IMR-90 (cell line): ENCODE data around the gene RPL14. TPM values are rescaled to one million over a fixed set of nuclear protein-coding genes. Genes with fewer than 3 reads are reported as not detected.

ENCODE experiments used
- ATAC-seq: fragments of 200-7000 bp; cut with Tn5 transposase; 2 replicates; pipeline ENCODE4 v1.9.1; 2020; ENCODE audit warnings: low read depth, mild to moderate bottlenecking, moderate library complexity
- BruUV-seq: library from RNA; stranded (reverse); fragments of 400-500 nt; replicated peaks from 2 replicates; lab custom pipeline; 2021; lab: Mats Ljungman, UMichigan
- CTCF ChIA-PET: fragments of 300-600 bp; formaldehyde crosslinking; extraction: SDS; loops from one replicate; lab custom pipeline; 2021; ENCODE audit warnings: antibody characterized with exemption; lab: Yijun Ruan, JAX
- POLR2A ChIA-PET: fragments of 300-600 bp; sonication (Branson Sonifier 250); formaldehyde crosslinking; loops from one replicate; lab custom pipeline; 2022; ENCODE audit warnings: antibody characterized with exemption; ENCODE audit not compliant: unreplicated experiment; lab: Charles Lee
- DNase-seq: peaks from one replicate; pipeline ENCODE4 v3.0.0; 2013
- H2AFZ ChIP-seq: replicated peaks from 2 replicates; pipeline ENCODE3; 2013; ENCODE audit warnings: low read length, mild to moderate bottlenecking; ENCODE audit not compliant: poor library complexity
- H2AK5ac ChIP-seq: 2 replicates; pipeline ENCODE4 v1.6.1; 2013; ENCODE audit warnings: low read depth, low read length, inconsistent platforms
- H2AK9ac ChIP-seq: replicated peaks from 2 replicates; pipeline ENCODE3; 2013; ENCODE audit warnings: mild to moderate bottlenecking, low read depth, low read length, moderate library complexity; ENCODE audit not compliant: poor library complexity
- H2BK120ac ChIP-seq: 2 replicates; pipeline ENCODE4 v1.6.1; 2013; ENCODE audit warnings: low read depth, low read length, inconsistent platforms
- H2BK15ac ChIP-seq: 3 replicates; pipeline ENCODE4 v1.6.1; 2013; ENCODE audit warnings: low read depth, low read length, inconsistent platforms
- H2BK20ac ChIP-seq: 2 replicates; pipeline ENCODE4 v1.6.1; 2013; ENCODE audit warnings: low read depth, mild to moderate bottlenecking, inconsistent platforms, low read length, moderate library complexity
- H2BK5ac ChIP-seq: 2 replicates; pipeline ENCODE4 v1.6.1; 2013; ENCODE audit warnings: mild to moderate bottlenecking, low read depth, low read length, inconsistent platforms; ENCODE audit not compliant: poor library complexity, severe bottlenecking
- H3K14ac ChIP-seq: replicated peaks from 2 replicates; pipeline ENCODE4 v1.6.1; 2013; ENCODE audit warnings: low read depth, low read length, inconsistent platforms
- H3K18ac ChIP-seq: 2 replicates; pipeline ENCODE4 v1.6.1; 2013; ENCODE audit warnings: low read depth, low read length, control low read depth
- H3K23ac ChIP-seq: 2 replicates; pipeline ENCODE4 v1.6.1; 2013; ENCODE audit warnings: low read depth, low read length, inconsistent platforms
- H3K27ac ChIP-seq: 2 replicates; pipeline ENCODE4 v1.5.1; 2013; ENCODE audit warnings: mild to moderate bottlenecking, control low read depth, low read length; ENCODE audit not compliant: insufficient read depth
- H3K27me3 ChIP-seq: 2 replicates; pipeline ENCODE4 v1.6.1; 2013; ENCODE audit warnings: low read length; ENCODE audit not compliant: control insufficient read depth, insufficient read depth
- H3K36me3 ChIP-seq: 2 replicates; pipeline ENCODE4 v1.6.1; 2013; ENCODE audit warnings: low read length, mixed read lengths; ENCODE audit not compliant: control insufficient read depth, insufficient read depth
- H3K4ac ChIP-seq: 2 replicates; pipeline ENCODE4 v1.6.1; 2013; ENCODE audit warnings: low read depth, low read length, inconsistent platforms
- H3K4me1 ChIP-seq: 2 replicates; pipeline ENCODE4 v1.6.1; 2013; ENCODE audit warnings: low read length, mixed read lengths; ENCODE audit not compliant: control insufficient read depth, insufficient read depth
- H3K4me2 ChIP-seq: 2 replicates; pipeline ENCODE4 v1.6.1; 2013; ENCODE audit warnings: low read depth, mild to moderate bottlenecking, control low read depth, low read length, moderate library complexity
- H3K4me3 ChIP-seq: 2 replicates; pipeline ENCODE4 v1.5.1; 2013; ENCODE audit warnings: low read depth, mild to moderate bottlenecking, control low read depth, low read length, moderate library complexity; ENCODE audit not compliant: insufficient read depth
- H3K56ac ChIP-seq: 2 replicates; pipeline ENCODE4 v1.6.1; 2013; ENCODE audit warnings: low read length, inconsistent platforms; ENCODE audit not compliant: insufficient read depth; ENCODE audit errors: extremely low read depth
- H3K79me1 ChIP-seq, 2 experiments: 2 replicates each; pipeline ENCODE4 v1.6.1; 2013; ENCODE audit warnings: low read length in 2 of 2, inconsistent platforms in 1 of 2, low read depth in 1 of 2
- H3K9ac ChIP-seq: 2 replicates; pipeline ENCODE4 v1.6.1; 2013; ENCODE audit warnings: low read depth, low read length, control low read depth
- H3K9me1 ChIP-seq: 2 replicates; pipeline ENCODE4 v1.6.1; 2013; ENCODE audit warnings: low read length, inconsistent platforms; ENCODE audit not compliant: insufficient read depth
- H3K9me3 ChIP-seq: 2 replicates; pipeline ENCODE4 v1.6.1; 2013; ENCODE audit warnings: low read length; ENCODE audit not compliant: control insufficient read depth, insufficient read depth
- H4K20me1 ChIP-seq: 2 replicates; pipeline ENCODE4 v1.6.1; 2013; ENCODE audit warnings: low read length, inconsistent platforms; ENCODE audit not compliant: insufficient read depth
- H4K5ac ChIP-seq: 2 replicates; pipeline ENCODE4 v1.6.1; 2013; ENCODE audit warnings: mild to moderate bottlenecking, low read depth, low read length, control low read depth
- H4K8ac ChIP-seq, 2 experiments: 2 replicates each; pipeline ENCODE4 v1.6.1; 2013; ENCODE audit warnings: low read depth in 2 of 2, low read length in 2 of 2, control low read depth in 1 of 2, inconsistent platforms in 1 of 2
- H4K91ac ChIP-seq: 2 replicates; pipeline ENCODE4 v1.6.1; 2013; ENCODE audit warnings: low read depth, low read length, inconsistent platforms; ENCODE audit not compliant: insufficient read depth
- BHLHE40 ChIP-seq: fragments of 150-350 bp; IDR thresholded peaks from 2 replicates; pipeline ENCODE4 v1.6.1; 2016; ENCODE audit warnings: mild to moderate bottlenecking, low read depth, low read length
- CEBPB ChIP-seq: IDR thresholded peaks from 2 replicates; pipeline ENCODE4 v1.6.1; 2012; ENCODE audit warnings: low read depth, low read length, improper control_type of control experiment
- CHD1 ChIP-seq: IDR thresholded peaks from 2 replicates; pipeline ENCODE4 v1.6.1; 2012; ENCODE audit warnings: low read depth, low read length, improper control_type of control experiment
- FOS ChIP-seq: fragments of 150-350 bp; IDR thresholded peaks from 2 replicates; pipeline ENCODE4 v1.6.1; 2016; ENCODE audit warnings: low read depth, low read length
- MAFK ChIP-seq: IDR thresholded peaks from 2 replicates; pipeline ENCODE4 v1.6.1; 2012; ENCODE audit warnings: low read depth, low read length, improper control_type of control experiment
- MAZ ChIP-seq: IDR thresholded peaks from 2 replicates; pipeline ENCODE4 v1.6.1; 2012; ENCODE audit warnings: low read depth, mild to moderate bottlenecking, low read length, improper control_type of control experiment, moderate library complexity, borderline replicate concordance
- MXI1 ChIP-seq: IDR thresholded peaks from 2 replicates; pipeline ENCODE4 v1.6.1; 2012; ENCODE audit warnings: low read depth, mild to moderate bottlenecking, low read length, moderate library complexity, borderline replicate concordance
- NFE2L2 ChIP-seq: fragments of 150-350 bp; IDR thresholded peaks from 2 replicates; pipeline ENCODE4 v1.6.1; 2016; ENCODE audit warnings: low read depth, mild to moderate bottlenecking, low read length
- POLR2A ChIP-seq: IDR thresholded peaks from 2 replicates; pipeline ENCODE4 v1.6.1; 2012; ENCODE audit warnings: mild to moderate bottlenecking, low read depth, low read length
- RAD21 ChIP-seq: IDR thresholded peaks from 2 replicates; pipeline ENCODE4 v1.6.1; 2012; ENCODE audit warnings: low read length, improper control_type of control experiment
- RFX5 ChIP-seq: IDR thresholded peaks from 2 replicates; pipeline ENCODE4 v1.8.0; 2012; ENCODE audit warnings: low read depth, mild to moderate bottlenecking, low read length, moderate library complexity
- SMC3 ChIP-seq: fragments of 150-350 bp; IDR thresholded peaks from 2 replicates; pipeline ENCODE4 v1.6.1; 2016; ENCODE audit warnings: low read depth, mild to moderate bottlenecking, antibody characterized with exemption, low read length, moderate library complexity
- USF2 ChIP-seq: fragments of 150-350 bp; IDR thresholded peaks from 2 replicates; pipeline ENCODE4 v1.6.1; 2017; ENCODE audit warnings: mild to moderate bottlenecking, antibody characterized with exemption, low read length, low read depth
- WGBS, 2 experiments: methylation state at CpG; one replicate each; pipeline versions ENCODE4 v1.1.5 to v1.1.7; 2013; ENCODE audit warnings: missing lambda C conversion rate in 2 of 2; ENCODE audit not compliant: insufficient read length in 1 of 2; ENCODE audit errors: extremely low coverage in 2 of 2; 5-methylcytosine and 5-hydroxymethylcytosine counted together
- dilution Hi-C: fragments of 300-500 bp; cut with HindIII; formaldehyde crosslinking; loops from one replicate; pipeline ENCODE4 v1.14.3; 2018; ENCODE audit warnings: low sequenced_read_pairs; ENCODE audit not compliant: unreplicated experiment
- in situ Hi-C: fragments of 300-500 bp; cut with MboI; formaldehyde crosslinking; loops from 3 replicates; pipeline ENCODE4 v1.14.3; 2019; ENCODE audit warnings: low sequenced_read_pairs, inconsistent platforms, mixed read lengths
- intact Hi-C: fragments of 100-400 bp; cut with micrococcal nuclease; formaldehyde crosslinking; loops from 2 replicates; pipeline ENCODE4 v1.10.0; 2022
- polyA plus RNA-seq, 3 experiments: library from polyadenylated mRNA; depleted of rRNA; stranded (reverse); fragments of >200 nt; gene quantifications; 2 replicates each; pipeline ENCODE4 v1.2.3, GENCODE V29; 2012; ENCODE audit warnings: low replicate concordance in 1 of 3
- total RNA-seq: library from RNA; depleted of rRNA; stranded (reverse); fragments of >200 nt; gene quantifications from 2 replicates; pipeline ENCODE4 v1.2.3, GENCODE V29; 2012

RPL14 gene
- total and polyA plus RNA-seq, 2 of the 4 experiments (the other 2 are of a cell fraction): 142 to 492 TPM

DNA sequence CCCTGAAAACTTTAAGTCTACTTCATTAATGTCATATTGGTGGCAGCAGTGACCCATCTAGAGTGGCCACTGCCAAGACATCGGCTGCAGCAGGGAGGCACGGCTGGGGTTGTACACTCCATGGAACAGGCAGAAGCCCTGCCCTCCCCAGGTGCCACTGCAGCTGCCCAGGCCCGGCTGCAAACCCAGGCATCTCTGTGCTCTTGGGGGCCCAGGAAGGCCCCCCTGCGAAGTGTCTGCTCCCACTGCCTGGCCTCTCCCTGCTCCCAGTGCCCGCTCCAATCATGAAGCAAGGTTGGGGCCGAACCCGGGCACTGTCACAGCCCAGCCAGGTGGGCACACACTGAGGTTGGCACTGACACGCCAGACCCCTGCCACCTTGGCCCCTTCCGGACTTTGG is 12.1 kb upstream of the RPL14 start:
- TF ChIP-seq RAD21: no peak
- TF ChIP-seq FOS: no peak
- no peak for TF ChIP-seq MAZ
- no peak for TF ChIP-seq USF2
- TF ChIP-seq NFE2L2: no peak
- TF ChIP-seq POLR2A: no peak
- TF ChIP-seq BHLHE40: no peak
- TF ChIP-seq CEBPB: no peak
- no peak for TF ChIP-seq MXI1
- TF ChIP-seq RFX5: no peak
- TF ChIP-seq CHD1: no peak
- TF ChIP-seq MAFK: no peak
- TF ChIP-seq SMC3: no peak
- no peak overlapping the region for H2AFZ ChIP-seq
- H2BK120ac ChIP-seq: no peak overlapping the region
- no peak overlapping the region for H3K4me3 ChIP-seq
- CTCF ChIA-PET: interaction anchor here (0.7 kb wide), 1 partner anchor 798 kb away, joined by 3 read pairs; no protein-coding TSS in a partner anchor
- H4K20me1 ChIP-seq: no peaks in the 10 kb centered on the region
- no peak overlapping the region for H3K4ac ChIP-seq
- no peaks in the 10 kb centered on the region for H3K79me1 ChIP-seq
- no peak overlapping the region for H3K18ac ChIP-seq
- H3K4me1 ChIP-seq: no peaks in the 10 kb centered on the region
- DNase-seq: no peak
- H2BK15ac ChIP-seq: no peak overlapping the region
- H4K91ac ChIP-seq: no peak overlapping the region
- in situ Hi-C loops: no loop called here
- H3K23ac ChIP-seq: no peak overlapping the region
- dilution Hi-C loops: no loop called here
- no peak overlapping the region for H4K8ac ChIP-seq
- no peaks in the 10 kb centered on the region for H3K27me3 ChIP-seq
- H3K36me3 ChIP-seq: peaks cover 1% of the 10 kb centered on the region
- POLR2A ChIA-PET: no interaction called here
- intact Hi-C loops: loop anchor here (10.0 kb wide), 1 partner anchor 250 kb away; no protein-coding TSS in a partner anchor
- no peak overlapping the region for H2AK9ac ChIP-seq
- H3K4me2 ChIP-seq: no peak overlapping the region
- H3K56ac ChIP-seq: no peak overlapping the region
- no peak for ATAC-seq
- no peak overlapping the region for H3K27ac ChIP-seq
- H3K9ac ChIP-seq: no peak overlapping the region
- no peaks in the 10 kb centered on the region for H3K9me1 ChIP-seq
- 90% methylated on average over 2 of the region's 9 CpGs; no CpG with 5 or more reads in 1 of the 2 experiments for whole genome bisulfite sequencing, 2 experiments
- no TSS peak for BruUV-seq
- H3K9me3 ChIP-seq: no peaks in the 10 kb centered on the region
- H2BK5ac ChIP-seq: no peak overlapping the region
- no peak overlapping the region for H2AK5ac ChIP-seq
- H3K14ac ChIP-seq: no peak overlapping the region
- H2BK20ac ChIP-seq: no peak overlapping the region
- no peak overlapping the region for H4K5ac ChIP-seq
